ENCODE measurements around the gene SELENOV. TPM values are rescaled to one million over a fixed set of nuclear protein-coding genes. Genes with fewer than 3 reads are reported as not detected.

SELENOV gene
- total and polyA plus RNA-seq, 9 of the 15 experiments (the other 6 are each of a cell fraction or from before 2014, with no cell fraction given) = 0.04 to 0.09 (median 0.06) TPM; not detected in 4

DNA sequence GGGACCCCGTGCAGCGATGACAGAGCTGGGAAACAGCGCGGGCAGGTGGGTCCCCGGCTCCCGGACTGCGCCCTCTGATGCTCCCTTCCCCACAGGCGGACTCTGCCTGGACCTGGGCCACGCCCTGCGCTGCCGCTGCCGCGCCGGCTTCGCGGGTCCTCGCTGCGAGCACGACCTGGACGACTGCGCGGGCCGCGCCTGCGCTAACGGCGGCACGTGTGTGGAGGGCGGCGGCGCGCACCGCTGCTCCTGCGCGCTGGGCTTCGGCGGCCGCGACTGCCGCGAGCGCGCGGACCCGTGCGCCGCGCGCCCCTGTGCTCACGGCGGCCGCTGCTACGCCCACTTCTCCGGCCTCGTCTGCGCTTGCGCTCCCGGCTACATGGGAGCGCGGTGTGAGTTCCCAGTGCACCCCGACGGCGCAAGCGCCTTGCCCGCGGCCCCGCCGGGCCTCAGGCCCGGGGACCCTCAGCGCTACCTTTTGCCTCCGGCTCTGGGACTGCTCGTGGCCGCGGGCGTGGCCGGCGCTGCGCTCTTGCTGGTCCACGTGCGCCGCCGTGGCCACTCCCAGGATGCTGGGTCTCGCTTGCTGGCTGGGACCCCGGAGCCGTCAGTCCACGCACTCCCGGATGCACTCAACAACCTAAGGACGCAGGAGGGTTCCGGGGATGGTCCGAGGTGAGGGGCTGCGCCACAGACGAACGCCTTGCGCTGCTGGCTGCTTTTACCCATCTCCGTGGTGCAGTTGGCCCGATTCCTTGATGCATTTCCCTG lies 7.8 kb upstream of the SELENOV start:
- Histone ChIP-seq H3K79me2 (ENCODE audit: control insufficient read depth, insufficient read depth, low read length) (no peaks in the 10 kb centered on the region), H3K27me3 (ENCODE audit: control insufficient read depth in 2 of 2, insufficient read depth in 2 of 2, low read length in 2 of 2) (no peaks in the 10 kb centered on the region), H3K9me3 (replicated peaks; ENCODE audit: control insufficient read depth, insufficient read depth, low read depth, low read length) (no peaks in the 10 kb centered on the region), H3K27ac (ENCODE audit: extremely low read depth, low read depth, low read length) (no peak overlapping the region), H3K4me2 (ENCODE audit: insufficient read depth, low read length) (peak overlapping the region; percentile 85), H3K4me1 (replicated peaks in 1 of 2; ENCODE audit: control insufficient read depth in 2 of 2, insufficient read depth in 2 of 2, low read length in 2 of 2) (peaks cover 12 to 35% of the 10 kb centered on the region in 2 experiments), H3K9me1 (ENCODE audit: control insufficient read depth, insufficient read depth, low read length) (no peaks in the 10 kb centered on the region), H4K20me1 (replicated peaks; ENCODE audit: control insufficient read depth, insufficient read depth, low read length) (no peaks in the 10 kb centered on the region), H3K9ac (ENCODE audit: insufficient read depth in 1 of 2, low read depth in 2 of 2, low read length in 2 of 2) (peak overlapping the region; percentile 24 to 93), H3K4me3 (peak overlapping the region; percentile 52), H2AFZ (ENCODE audit: low read depth, low read length) (peak overlapping the region; percentile 91), H3K36me3 (ENCODE audit: control insufficient read depth, insufficient read depth, low read length) (no peaks in the 10 kb centered on the region)
- peak; percentile 90 to 92 (median 92) for DNase-seq (ENCODE audit: extremely low read depth in 1 of 4, low spot score in 3 of 4)
- ChIA-PET POLR2A (interaction anchor here (1.0 to 1.9 kb wide), 3 partner anchors 25 to 71 kb away, joined by 3 to 4 read pairs (median 4); partner anchors contain the start of genes EID2B, RPS16 and TIMM50), CTCF (ENCODE audit: low intra/inter-chr PET ratio) (interaction anchor here (0.7 kb wide), 1 partner anchor 975 kb away, joined by 4 read pairs; no protein-coding TSS in a partner anchor)
- peak; percentile 23 for FAIRE-seq
- WGBS (ENCODE audit: insufficient coverage, low coverage, missing lambda C conversion rate) = 2% methylated on average over 31 of the region's 96 CpGs
- BruUV-seq (replicated peaks) = no TSS peak
- intact Hi-C loops (cut with micrococcal nuclease) (no loop called here), in situ Hi-C loops (cut with MboI) (no loop called here)
- peak; percentile 91 for ATAC-seq
- TF ChIP-seq HNRNPK (IDR thresholded peaks at IDR 0.05; ENCODE audit: low read depth, low read length, poor library complexity, severe bottlenecking) (no peak), HDAC1 (IDR thresholded peaks at IDR 0.05) (peak in 1 of 2 experiments; percentile 61; a peak in 2 of 4 replicates), POLR2G (IDR thresholded peaks at IDR 0.05; ENCODE audit: low read depth, low read length) (peak; percentile 78), XRCC3 (IDR thresholded peaks at IDR 0.05) (no peak), MIER1 (IDR thresholded peaks at IDR 0.05; ENCODE audit: low read depth) (no peak), NR4A1 (CRISPR knock-in tag; IDR thresholded peaks at IDR 0.05) (no peak), NR4A1 (tag; IDR thresholded peaks at IDR 0.05) (peak; percentile 57; the same call in 1 of the 2 replicates), ZNF766 (CRISPR knock-in tag; conservative IDR thresholded peaks at IDR 0.05) (peak; percentile 75; the same call in 1 of the 2 replicates)
- TF ChIP-seq, protein P1, sequence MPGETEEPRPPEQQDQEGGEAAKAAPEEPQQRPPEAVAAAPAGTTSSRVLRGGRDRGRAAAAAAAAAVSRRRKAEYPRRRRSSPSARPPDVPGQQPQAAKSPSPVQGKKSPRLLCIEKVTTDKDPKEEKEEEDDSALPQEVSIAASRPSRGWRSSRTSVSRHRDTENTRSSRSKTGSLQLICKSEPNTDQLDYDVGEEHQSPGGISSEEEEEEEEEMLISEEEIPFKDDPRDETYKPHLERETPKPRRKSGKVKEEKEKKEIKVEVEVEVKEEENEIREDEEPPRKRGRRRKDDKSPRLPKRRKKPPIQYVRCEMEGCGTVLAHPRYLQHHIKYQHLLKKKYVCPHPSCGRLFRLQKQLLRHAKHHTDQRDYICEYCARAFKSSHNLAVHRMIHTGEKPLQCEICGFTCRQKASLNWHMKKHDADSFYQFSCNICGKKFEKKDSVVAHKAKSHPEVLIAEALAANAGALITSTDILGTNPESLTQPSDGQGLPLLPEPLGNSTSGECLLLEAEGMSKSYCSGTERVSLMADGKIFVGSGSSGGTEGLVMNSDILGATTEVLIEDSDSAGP (CRISPR knock-in tag; IDR thresholded peaks at IDR 0.05) = no peak
- TF ChIP-seq, protein P2, sequence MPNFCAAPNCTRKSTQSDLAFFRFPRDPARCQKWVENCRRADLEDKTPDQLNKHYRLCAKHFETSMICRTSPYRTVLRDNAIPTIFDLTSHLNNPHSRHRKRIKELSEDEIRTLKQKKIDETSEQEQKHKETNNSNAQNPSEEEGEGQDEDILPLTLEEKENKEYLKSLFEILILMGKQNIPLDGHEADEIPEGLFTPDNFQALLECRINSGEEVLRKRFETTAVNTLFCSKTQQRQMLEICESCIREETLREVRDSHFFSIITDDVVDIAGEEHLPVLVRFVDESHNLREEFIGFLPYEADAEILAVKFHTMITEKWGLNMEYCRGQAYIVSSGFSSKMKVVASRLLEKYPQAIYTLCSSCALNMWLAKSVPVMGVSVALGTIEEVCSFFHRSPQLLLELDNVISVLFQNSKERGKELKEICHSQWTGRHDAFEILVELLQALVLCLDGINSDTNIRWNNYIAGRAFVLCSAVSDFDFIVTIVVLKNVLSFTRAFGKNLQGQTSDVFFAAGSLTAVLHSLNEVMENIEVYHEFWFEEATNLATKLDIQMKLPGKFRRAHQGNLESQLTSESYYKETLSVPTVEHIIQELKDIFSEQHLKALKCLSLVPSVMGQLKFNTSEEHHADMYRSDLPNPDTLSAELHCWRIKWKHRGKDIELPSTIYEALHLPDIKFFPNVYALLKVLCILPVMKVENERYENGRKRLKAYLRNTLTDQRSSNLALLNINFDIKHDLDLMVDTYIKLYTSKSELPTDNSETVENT (CRISPR knock-in tag; IDR thresholded peaks at IDR 0.05) = 0 out of 2 replicates have a peak, but pooled peaks have one; percentile 23
- TF ChIP-seq, protein P3, sequence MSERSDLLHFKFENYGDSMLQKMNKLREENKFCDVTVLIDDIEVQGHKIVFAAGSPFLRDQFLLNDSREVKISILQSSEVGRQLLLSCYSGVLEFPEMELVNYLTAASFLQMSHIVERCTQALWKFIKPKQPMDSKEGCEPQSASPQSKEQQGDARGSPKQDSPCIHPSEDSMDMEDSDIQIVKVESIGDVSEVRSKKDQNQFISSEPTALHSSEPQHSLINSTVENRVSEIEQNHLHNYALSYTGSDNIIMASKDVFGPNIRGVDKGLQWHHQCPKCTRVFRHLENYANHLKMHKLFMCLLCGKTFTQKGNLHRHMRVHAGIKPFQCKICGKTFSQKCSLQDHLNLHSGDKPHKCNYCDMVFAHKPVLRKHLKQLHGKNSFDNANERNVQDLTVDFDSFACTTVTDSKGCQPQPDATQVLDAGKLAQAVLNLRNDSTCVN (CRISPR knock-in tag; IDR thresholded peaks at IDR 0.05) = no peak
- TF ChIP-seq, protein P4, sequence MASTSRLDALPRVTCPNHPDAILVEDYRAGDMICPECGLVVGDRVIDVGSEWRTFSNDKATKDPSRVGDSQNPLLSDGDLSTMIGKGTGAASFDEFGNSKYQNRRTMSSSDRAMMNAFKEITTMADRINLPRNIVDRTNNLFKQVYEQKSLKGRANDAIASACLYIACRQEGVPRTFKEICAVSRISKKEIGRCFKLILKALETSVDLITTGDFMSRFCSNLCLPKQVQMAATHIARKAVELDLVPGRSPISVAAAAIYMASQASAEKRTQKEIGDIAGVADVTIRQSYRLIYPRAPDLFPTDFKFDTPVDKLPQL (IDR thresholded peaks at IDR 0.05; ENCODE audit: extremely low read depth, insufficient read length) = no peak
- TF ChIP-seq, protein P5, sequence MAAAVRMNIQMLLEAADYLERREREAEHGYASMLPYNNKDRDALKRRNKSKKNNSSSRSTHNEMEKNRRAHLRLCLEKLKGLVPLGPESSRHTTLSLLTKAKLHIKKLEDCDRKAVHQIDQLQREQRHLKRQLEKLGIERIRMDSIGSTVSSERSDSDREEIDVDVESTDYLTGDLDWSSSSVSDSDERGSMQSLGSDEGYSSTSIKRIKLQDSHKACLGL (CRISPR knock-in tag; IDR thresholded peaks at IDR 0.05; ENCODE audit: borderline replicate concordance, poor library complexity, severe bottlenecking) = peak; percentile 48

All from K562 (cell line).